ENCODE results near the gene C10orf71.

C10orf71 gene

DNA sequence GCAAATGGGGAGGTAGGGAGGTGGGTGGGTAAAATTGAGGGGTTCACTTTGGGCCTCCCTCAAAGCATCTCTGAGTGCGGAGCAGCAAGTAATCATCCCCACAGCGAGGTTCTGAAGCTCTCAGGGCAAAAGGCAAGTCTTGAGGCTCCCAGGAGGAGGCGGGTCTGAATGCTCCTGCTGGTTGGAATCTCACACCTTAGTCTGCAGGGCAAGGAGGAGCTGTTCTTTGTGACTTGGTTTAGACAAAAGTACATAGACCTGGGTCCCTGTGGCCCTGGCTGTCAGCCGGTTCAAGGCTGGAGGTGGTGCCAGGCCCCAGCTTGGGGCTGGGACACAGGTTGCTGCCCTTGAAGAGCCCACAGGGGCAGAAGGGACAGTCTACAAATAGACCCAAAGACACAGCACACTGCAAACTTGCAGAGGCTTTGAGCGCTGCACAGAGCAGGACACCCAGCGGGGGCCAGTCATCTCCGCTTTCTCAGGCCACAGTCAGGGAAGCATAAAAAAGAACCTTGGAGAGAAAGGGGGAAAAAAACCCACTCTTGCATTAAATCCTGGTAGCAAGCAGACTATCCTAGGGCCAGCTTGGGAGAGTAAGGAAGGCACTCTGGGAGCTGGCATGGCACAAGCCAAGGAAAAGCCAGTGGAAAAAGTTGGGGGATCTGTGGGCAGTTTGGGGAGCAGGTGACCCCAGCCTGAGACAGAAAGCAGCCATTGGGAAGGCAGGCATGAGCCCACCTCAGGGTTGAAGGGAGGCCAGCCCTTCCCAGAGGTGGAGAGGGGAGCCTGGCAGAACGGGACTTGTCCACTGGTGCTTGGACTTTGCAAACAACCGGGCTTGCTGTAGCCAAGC lies 926 bp upstream of the C10orf71 start:
- no peaks in the 10 kb centered on the region for H3K36me3 ChIP-seq (ENCODE audit: control insufficient read depth, insufficient read depth, low read length)
- no peak overlapping the region for H3K4me3 ChIP-seq (replicated peaks; ENCODE audit: low read depth, low read length)
- no peaks in the 10 kb centered on the region; the same call in none of the 2 replicates for H3K27me3 ChIP-seq (replicated peaks; ENCODE audit: control insufficient read depth, insufficient read depth, low read length)
- TF ChIP-seq, protein P1, sequence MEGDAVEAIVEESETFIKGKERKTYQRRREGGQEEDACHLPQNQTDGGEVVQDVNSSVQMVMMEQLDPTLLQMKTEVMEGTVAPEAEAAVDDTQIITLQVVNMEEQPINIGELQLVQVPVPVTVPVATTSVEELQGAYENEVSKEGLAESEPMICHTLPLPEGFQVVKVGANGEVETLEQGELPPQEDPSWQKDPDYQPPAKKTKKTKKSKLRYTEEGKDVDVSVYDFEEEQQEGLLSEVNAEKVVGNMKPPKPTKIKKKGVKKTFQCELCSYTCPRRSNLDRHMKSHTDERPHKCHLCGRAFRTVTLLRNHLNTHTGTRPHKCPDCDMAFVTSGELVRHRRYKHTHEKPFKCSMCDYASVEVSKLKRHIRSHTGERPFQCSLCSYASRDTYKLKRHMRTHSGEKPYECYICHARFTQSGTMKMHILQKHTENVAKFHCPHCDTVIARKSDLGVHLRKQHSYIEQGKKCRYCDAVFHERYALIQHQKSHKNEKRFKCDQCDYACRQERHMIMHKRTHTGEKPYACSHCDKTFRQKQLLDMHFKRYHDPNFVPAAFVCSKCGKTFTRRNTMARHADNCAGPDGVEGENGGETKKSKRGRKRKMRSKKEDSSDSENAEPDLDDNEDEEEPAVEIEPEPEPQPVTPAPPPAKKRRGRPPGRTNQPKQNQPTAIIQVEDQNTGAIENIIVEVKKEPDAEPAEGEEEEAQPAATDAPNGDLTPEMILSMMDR (IDR thresholded peaks at IDR 0.05; ENCODE audit: insufficient read depth, low read length, poor library complexity, severe bottlenecking): no peak
- DNase-seq (ENCODE audit: extremely low read depth, insufficient read length): no peak

DNA sequence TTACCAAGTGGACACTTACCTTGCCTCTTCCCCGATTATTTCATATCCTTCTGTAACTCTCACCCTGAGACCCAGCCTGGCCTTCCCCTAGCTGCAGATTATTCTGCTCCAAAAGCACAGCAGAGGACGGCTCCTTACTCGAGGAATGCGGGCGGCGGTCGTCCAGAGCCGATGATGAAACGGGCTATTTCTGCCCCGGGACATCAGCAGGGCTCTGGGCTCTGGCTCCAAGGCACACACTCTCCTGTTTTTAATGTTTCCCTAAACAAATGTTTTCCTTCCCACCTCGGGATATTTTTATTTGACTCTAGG lies 343 bp upstream of the C10orf71 start:
- TF ChIP-seq, protein P1 (IDR thresholded peaks at IDR 0.05; ENCODE audit: insufficient read depth, low read length, poor library complexity, severe bottlenecking): no peak
- Histone ChIP-seq H3K27me3 (replicated peaks; ENCODE audit: control insufficient read depth, insufficient read depth, low read length) (no peaks in the 10 kb centered on the region; the same call in none of the 2 replicates), H3K36me3 (ENCODE audit: control insufficient read depth, insufficient read depth, low read length) (no peaks in the 10 kb centered on the region), H3K4me3 (replicated peaks; ENCODE audit: low read depth, low read length) (no peak overlapping the region)
- DNase-seq (ENCODE audit: extremely low read depth, insufficient read length): no peak

DNA sequence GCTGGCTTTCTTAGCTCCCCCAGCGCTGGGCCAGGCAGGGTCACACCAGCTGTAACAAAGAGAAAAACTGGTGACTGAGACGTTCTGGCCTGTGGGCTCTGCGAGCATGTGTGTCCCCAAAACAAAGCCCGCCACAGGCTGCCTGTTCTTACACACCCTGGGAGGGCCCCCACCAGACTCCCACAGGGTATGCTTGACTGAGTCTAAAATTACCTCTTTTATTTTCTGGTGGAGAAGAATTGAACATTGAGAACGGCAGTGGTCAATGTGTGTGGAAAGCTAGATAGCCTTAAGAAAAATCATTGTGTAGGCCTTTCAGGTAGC lies 808 bp downstream of the C10orf71 start:
- Histone ChIP-seq H3K27me3 (replicated peaks; ENCODE audit: control insufficient read depth, insufficient read depth, low read length) (peaks cover 2% of the 10 kb centered on the region), H3K36me3 (ENCODE audit: control insufficient read depth, insufficient read depth, low read length) (no peaks in the 10 kb centered on the region), H3K4me3 (replicated peaks; ENCODE audit: low read depth, low read length) (no peak overlapping the region)
- TF ChIP-seq, protein P1 (IDR thresholded peaks at IDR 0.05; ENCODE audit: insufficient read depth, low read length, poor library complexity, severe bottlenecking): no peak
- DNase-seq (ENCODE audit: extremely low read depth, insufficient read length): no peak

DNA sequence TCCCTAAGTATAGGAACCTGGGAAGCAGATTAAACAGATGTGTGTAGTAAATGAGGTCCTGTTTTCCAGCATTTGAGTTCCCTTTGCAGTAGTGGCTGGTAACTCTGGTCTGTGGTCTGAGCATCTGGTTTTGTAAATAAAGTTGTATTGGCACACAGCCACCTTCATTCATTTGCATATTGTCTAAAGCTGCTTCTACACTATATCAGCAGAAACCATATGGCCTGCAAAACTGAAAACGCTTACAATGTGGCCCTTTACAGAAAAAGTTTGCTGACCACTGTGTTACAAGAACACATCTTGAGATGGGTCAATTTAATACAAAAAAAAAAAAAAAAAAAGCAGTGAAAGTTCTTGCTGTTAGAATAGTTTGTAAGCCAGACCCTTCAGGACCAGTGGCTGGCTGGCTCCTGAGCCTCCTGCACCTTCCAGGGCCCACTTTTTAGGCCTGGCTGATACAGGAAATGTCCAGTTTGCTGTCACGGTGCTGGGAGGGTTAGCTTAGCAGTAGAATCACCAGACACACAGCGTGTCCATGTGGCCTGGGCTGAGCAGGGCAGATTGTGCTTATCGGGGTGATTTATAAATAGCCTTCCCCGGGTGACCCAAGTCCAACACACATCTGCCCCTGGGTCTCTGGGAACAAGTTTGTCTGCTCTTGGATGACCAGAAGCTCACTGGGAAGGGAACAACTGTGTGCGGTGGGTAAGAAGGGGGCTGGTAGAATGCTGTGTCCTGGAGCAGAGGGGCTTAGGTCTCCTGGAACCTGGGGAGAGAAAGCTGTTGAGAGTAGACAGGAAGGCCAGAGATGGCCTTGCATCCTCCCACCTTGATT lies 1.4 kb downstream of the C10orf71 start:
- no peak for DNase-seq (ENCODE audit: extremely low read depth, insufficient read length)
- H3K4me3 ChIP-seq (replicated peaks; ENCODE audit: low read depth, low read length): no peak overlapping the region

DNA sequence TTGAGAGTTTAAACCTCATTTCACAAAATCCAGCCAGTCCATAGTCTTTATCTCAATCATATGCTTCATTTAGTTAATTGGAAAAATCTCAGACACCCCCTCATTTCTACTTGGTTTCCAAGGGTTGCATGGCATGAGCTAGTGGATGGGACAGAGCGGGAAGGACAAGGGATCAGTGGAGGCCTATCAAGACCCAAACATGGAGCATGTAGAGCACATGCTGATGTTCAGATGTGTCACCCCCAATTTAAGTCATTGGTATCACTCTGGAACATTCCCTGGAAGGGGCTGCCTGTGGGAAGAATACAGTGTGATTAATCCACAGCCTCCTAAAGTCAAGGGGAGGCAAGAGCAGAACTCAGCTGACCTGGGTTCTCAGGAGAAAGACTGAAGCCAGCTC lies 2.3 kb downstream of the C10orf71 start:
- DNase-seq (ENCODE audit: extremely low read depth, insufficient read length): no peak
- TF ChIP-seq, protein P1 (IDR thresholded peaks at IDR 0.05; ENCODE audit: insufficient read depth, low read length, poor library complexity, severe bottlenecking): no peak
- no peak overlapping the region for H3K4me3 ChIP-seq (replicated peaks; ENCODE audit: low read depth, low read length)
- H3K36me3 ChIP-seq (ENCODE audit: control insufficient read depth, insufficient read depth, low read length): no peaks in the 10 kb centered on the region
- H3K27me3 ChIP-seq (replicated peaks; ENCODE audit: control insufficient read depth, insufficient read depth, low read length): peaks cover 2% of the 10 kb centered on the region

More for the DNA sequence above, 1.4 kb downstream of the C10orf71 start:
- TF ChIP-seq, protein P1 (IDR thresholded peaks at IDR 0.05; ENCODE audit: insufficient read depth, low read length, poor library complexity, severe bottlenecking): no peak
- H3K27me3 ChIP-seq (replicated peaks; ENCODE audit: control insufficient read depth, insufficient read depth, low read length): peaks cover 2% of the 10 kb centered on the region
- no peaks in the 10 kb centered on the region for H3K36me3 ChIP-seq (ENCODE audit: control insufficient read depth, insufficient read depth, low read length)

All from GM06990 (cell line).